HG02885 (cell line): ENCODE measurements around the gene HCLS1.
"Not testable (repeated sequence)": the region's sequence is repeated elsewhere in the genome, so short reads cannot be mapped to it uniquely, and the experiment has no call there.

Source experiments
- ATAC-seq: cut with Tn5 transposase; IDR thresholded peaks from one replicate; pipeline ENCODE4 v1.9.1; 2021; ENCODE audit warnings: mild to moderate bottlenecking; ENCODE audit not compliant: unreplicated experiment, poor library complexity

Gene HCLS1

GRCh38 chr3:121601212-121601812 is 59.4 kb downstream of the HCLS1 start:
- no peak for ATAC-seq

- not testable (repeated sequence) for ATAC-seq
Observed at GRCh38 chr3:121599900-121600299, 60.8 kb downstream of the HCLS1 start.

- ATAC-seq, result no peak
Observed at GRCh38 chr3:121598564-121598963, 62.1 kb downstream of the HCLS1 start.

- ATAC-seq, result no peak
Observed at GRCh38 chr3:121595765-121596406, 64.8 kb downstream of the HCLS1 start.

GRCh38 chr3:121594850-121595249 is 65.9 kb downstream of the HCLS1 start:
- ATAC-seq, result no peak

- not testable (repeated sequence) for ATAC-seq
Observed at GRCh38 chr3:121593806-121594205, 66.9 kb downstream of the HCLS1 start.

- peak; percentile 59 for ATAC-seq
Observed at GRCh38 chr3:121592856-121593702, 67.6 kb downstream of the HCLS1 start, which contains the start of gene FBXO40. Gene FBXO40 (plus strand): TSS chr3:121593379. CDS start chr3:121620576, 27,197 bp downstream.

- no peak for ATAC-seq
Observed at GRCh38 chr3:121584418-121584817, 76.3 kb downstream of the HCLS1 start.

GRCh38 chr3:121581691-121582090 is 79.0 kb downstream of the HCLS1 start:
- no peak for ATAC-seq
